H1 (cell line): Measurements from ENCODE around the gene UBE2J1. TPM values are rescaled to one million over a fixed set of nuclear protein-coding genes. Genes with fewer than 3 reads are reported as not detected.

Experiments
- CTCF ChIA-PET: fragments of 300-600 bp; sonication (Branson Sonifier 250); formaldehyde crosslinking; loops from one replicate; lab custom pipeline; 2021; ENCODE audit not compliant: partially characterized antibody; lab: Charles Lee
- POLR2A ChIA-PET: fragments of 300-600 bp; sonication (Branson Sonifier 250); formaldehyde crosslinking; loops from one replicate; lab custom pipeline; 2021; ENCODE audit warnings: inconsistent platforms; ENCODE audit not compliant: partially characterized antibody; lab: Charles Lee
- DNase-seq, 2 experiments: peaks; one replicate each; pipeline versions ENCODE4 v3.0.0 to v3.0.0-alpha.2; 2010 to 2022; ENCODE audit warnings: low spot score in 2 of 2, low read depth in 1 of 2, mixed read lengths in 1 of 2
- FAIRE-seq: peaks from 2 replicates; lab custom pipeline; 2011; peaks lifted over from hg19 to GRCh38; lab: Jason Lieb, UNC
- H2AFZ ChIP-seq: 2 replicates; pipeline ENCODE4 v1.8.1; 2012; ENCODE audit warnings: low read length, inconsistent platforms
- H2AK5ac ChIP-seq: 2 replicates; pipeline ENCODE4 v1.6.1; 2013; ENCODE audit warnings: low read depth, low read length
- H2BK120ac ChIP-seq: replicated peaks from 2 replicates; pipeline ENCODE3; 2013; ENCODE audit warnings: low read depth, low read length, inconsistent platforms
- H2BK12ac ChIP-seq: 2 replicates; pipeline ENCODE4 v1.6.1; 2013; ENCODE audit warnings: low read depth, low read length
- H2BK15ac ChIP-seq: 2 replicates; pipeline ENCODE4 v1.6.1; 2013; ENCODE audit warnings: low read length
- H2BK20ac ChIP-seq: 2 replicates; pipeline ENCODE4 v1.6.1; 2013; ENCODE audit warnings: low read length
- H2BK5ac ChIP-seq: 2 replicates; pipeline ENCODE4 v1.6.1; 2013; ENCODE audit warnings: low read depth, low read length
- H3K14ac ChIP-seq: 2 replicates; pipeline ENCODE4 v1.6.1; 2013; ENCODE audit warnings: inconsistent platforms; ENCODE audit not compliant: insufficient read length
- H3K18ac ChIP-seq: 2 replicates; pipeline ENCODE4 v1.6.1; 2013; ENCODE audit warnings: low read length; ENCODE audit errors: extremely low read depth
- H3K23ac ChIP-seq: 2 replicates; pipeline ENCODE4 v1.6.1; 2013; ENCODE audit warnings: inconsistent platforms; ENCODE audit not compliant: insufficient read length
- H3K23me2 ChIP-seq: 2 replicates; pipeline ENCODE4 v1.6.1; 2013; ENCODE audit warnings: low read depth, low read length
- H3K27ac ChIP-seq: 2 replicates; pipeline ENCODE4 v1.6.1; 2011; ENCODE audit warnings: low read depth, low read length, inconsistent platforms
- H3K27me3 ChIP-seq, 4 experiments: replicated peaks in 1 of 4; 1 replicate in 1 of 4; 2 replicates in 3 of 4; pipeline versions ENCODE4 v1.6.1 to v1.8.1; 2011 to 2013; ENCODE audit warnings: low read length in 3 of 4, mild to moderate bottlenecking in 3 of 4, inconsistent platforms in 2 of 4, mixed read lengths in 2 of 4, moderate library complexity in 1 of 4; ENCODE audit not compliant: control insufficient read depth in 3 of 4, insufficient read depth in 3 of 4; ENCODE audit errors: extremely low read depth in 1 of 4
- H3K36me3 ChIP-seq, 4 experiments: 2 replicates each; pipeline versions ENCODE4 v1.6.1 to v1.8.1; 2011 to 2013; ENCODE audit warnings: mild to moderate bottlenecking in 4 of 4, low read length in 3 of 4, moderate library complexity in 2 of 4, control low read depth in 1 of 4, inconsistent platforms in 1 of 4; ENCODE audit not compliant: insufficient read depth in 4 of 4, control insufficient read depth in 2 of 4
- H3K4ac ChIP-seq: replicated peaks from 2 replicates; pipeline ENCODE3; 2013; ENCODE audit warnings: low read length, low read depth, mixed read lengths, inconsistent platforms; ENCODE audit not compliant: insufficient read length
- H3K4me1 ChIP-seq, 4 experiments: replicated peaks in 1 of 4; 1 replicate in 1 of 4; 2 replicates in 3 of 4; pipeline versions ENCODE4 v1.6.1 to v1.8.1; 2011 to 2013; ENCODE audit warnings: low read length in 3 of 4, inconsistent platforms in 2 of 4, mixed read lengths in 1 of 4; ENCODE audit not compliant: insufficient read depth in 4 of 4, control insufficient read depth in 3 of 4
- H3K4me2 ChIP-seq, 2 experiments: 2 replicates each; pipeline versions ENCODE4 v1.6.1 to v1.8.1; 2011 to 2013; ENCODE audit warnings: low read depth in 2 of 2, low read length in 2 of 2, control low read depth in 1 of 2, inconsistent platforms in 1 of 2, mild to moderate bottlenecking in 1 of 2; ENCODE audit not compliant: insufficient read depth in 1 of 2
- H3K4me3 ChIP-seq, 4 experiments: fragments of 200-600, 300-600 bp in 1 of 4; sonication (generic), shearing (Covaris generic), sonication (Bioruptor Twin) in 1 of 4; 2 replicates each; pipeline versions ENCODE4 v1.5.1 to v1.8.1; 2011 to 2016; ENCODE audit warnings: low read length in 4 of 4, low read depth in 3 of 4, control low read depth in 2 of 4, inconsistent platforms in 2 of 4, mild to moderate bottlenecking in 2 of 4, mixed read lengths in 1 of 4, moderate library complexity in 1 of 4; ENCODE audit not compliant: insufficient read depth in 2 of 4; ENCODE audit errors: extremely low read depth in 1 of 4
- H3K56ac ChIP-seq: replicated peaks from 2 replicates; pipeline ENCODE3; 2013; ENCODE audit warnings: low read depth, mild to moderate bottlenecking, mixed read lengths, low read length, inconsistent platforms; ENCODE audit not compliant: insufficient read length
- H3K79me1 ChIP-seq: 2 replicates; pipeline ENCODE4 v1.6.1; 2013; ENCODE audit warnings: low read depth, low read length, control low read depth
- H3K79me2 ChIP-seq, 2 experiments: 2 replicates each; pipeline versions ENCODE4 v1.6.1 to v1.8.1; 2012 to 2013; ENCODE audit warnings: low read length in 2 of 2, mild to moderate bottlenecking in 2 of 2, inconsistent platforms in 1 of 2; ENCODE audit not compliant: insufficient read depth in 2 of 2, control insufficient read depth in 1 of 2
- H3K9ac ChIP-seq, 4 experiments: replicated peaks in 1 of 4; 1 replicate in 1 of 4; 2 replicates in 3 of 4; pipeline versions ENCODE4 v1.6.1 to v1.8.1; 2011 to 2013; ENCODE audit warnings: low read depth in 3 of 4, low read length in 3 of 4, control low read depth in 2 of 4, mild to moderate bottlenecking in 2 of 4, moderate library complexity in 2 of 4, inconsistent platforms in 1 of 4; ENCODE audit errors: extremely low read depth in 1 of 4
- H3K9me3 ChIP-seq, 2 experiments: 2 replicates each; pipeline versions ENCODE4 v1.6.1 to v1.8.1; 2012 to 2013; ENCODE audit warnings: mild to moderate bottlenecking in 2 of 2, moderate library complexity in 2 of 2, control low read depth in 1 of 2, inconsistent platforms in 1 of 2, low read depth in 1 of 2, low read length in 1 of 2, mixed read lengths in 1 of 2; ENCODE audit not compliant: insufficient read depth in 2 of 2
- H4K20me1 ChIP-seq, 2 experiments: replicated peaks in 1 of 2; 2 replicates each; pipeline versions ENCODE3 to v1.8.1; 2011 to 2013; ENCODE audit warnings: inconsistent platforms in 2 of 2, low read length in 2 of 2, mild to moderate bottlenecking in 1 of 2; ENCODE audit not compliant: insufficient read depth in 2 of 2, control insufficient read depth in 1 of 2
- H4K5ac ChIP-seq: 2 replicates; pipeline ENCODE4 v1.6.1; 2013; ENCODE audit warnings: low read length, low read depth, mixed read lengths, inconsistent platforms; ENCODE audit not compliant: insufficient read length
- H4K8ac ChIP-seq: 2 replicates; pipeline ENCODE4 v1.8.0; 2013; ENCODE audit warnings: mild to moderate bottlenecking, moderate library complexity, low read length, inconsistent platforms; ENCODE audit not compliant: insufficient read depth; ENCODE audit errors: extremely low read depth
- H4K91ac ChIP-seq: replicated peaks from 2 replicates; pipeline ENCODE3; 2013; ENCODE audit warnings: low read length, mixed read lengths, inconsistent platforms; ENCODE audit not compliant: insufficient read length
- BCL11A ChIP-seq, 2 experiments: IDR thresholded peaks; one replicate each; pipeline ENCODE4 v1.6.1; 2011; ENCODE audit warnings: low read depth in 2 of 2, low read length in 2 of 2, mild to moderate bottlenecking in 2 of 2
- CHD1 ChIP-seq: IDR thresholded peaks from 2 replicates; pipeline ENCODE4 v1.6.1; 2012; ENCODE audit warnings: low read depth, low read length, improper control_type of control experiment
- EZH2 ChIP-seq: fragments of 200-600 bp; sonication (generic); IDR thresholded peaks from 2 replicates; pipeline ENCODE4 v1.7.1; 2012; ENCODE audit warnings: low read depth, mild to moderate bottlenecking, moderate library complexity, low read length, inconsistent platforms; ENCODE audit not compliant: severe bottlenecking
- GTF2F1 ChIP-seq: IDR thresholded peaks from 2 replicates; pipeline ENCODE4 v1.6.1; 2012; ENCODE audit warnings: low read depth, low read length, improper control_type of control experiment, borderline replicate concordance
- HDAC6 ChIP-seq: IDR thresholded peaks from one replicate; pipeline ENCODE4 v1.7.1; 2012; ENCODE audit warnings: low read depth, mild to moderate bottlenecking, inconsistent platforms, low read length, moderate library complexity
- NANOG ChIP-seq: IDR thresholded peaks from 2 replicates; pipeline ENCODE4 v1.6.1; 2011; ENCODE audit warnings: low read length, low read depth, mild to moderate bottlenecking, inconsistent platforms; ENCODE audit not compliant: insufficient read depth, poor library complexity, severe bottlenecking
- NRF1 ChIP-seq: IDR thresholded peaks from 2 replicates; pipeline ENCODE4 v1.6.1; 2011; ENCODE audit warnings: mild to moderate bottlenecking, low read depth, low read length, improper control_type of control experiment
- SAP30 ChIP-seq: fragments of 300-600 bp; sonication (generic); IDR thresholded peaks from 2 replicates; pipeline ENCODE4 v1.7.1; 2012; ENCODE audit warnings: low read length, moderate library complexity, mild to moderate bottlenecking, inconsistent platforms; ENCODE audit not compliant: insufficient read depth, insufficient replicate concordance
- SIRT6 ChIP-seq: IDR thresholded peaks from one replicate; pipeline ENCODE4 v1.7.1; 2012; ENCODE audit warnings: low read length, inconsistent platforms
- SP1 ChIP-seq: IDR thresholded peaks from 2 replicates; pipeline ENCODE4 v1.6.1; 2011; ENCODE audit warnings: low read depth, low read length
- SP2 ChIP-seq: IDR thresholded peaks from 2 replicates; pipeline ENCODE4 v1.6.1; 2012; ENCODE audit warnings: mild to moderate bottlenecking, low read length, inconsistent platforms
- TBP ChIP-seq: IDR thresholded peaks from 2 replicates; pipeline ENCODE4 v1.6.1; 2011; ENCODE audit warnings: low read depth, low read length, improper control_type of control experiment
- TCF12 ChIP-seq: IDR thresholded peaks from 2 replicates; pipeline ENCODE4 v1.6.1; 2011; ENCODE audit warnings: low read depth, mild to moderate bottlenecking, low read length
- TEAD4 ChIP-seq: IDR thresholded peaks from 2 replicates; pipeline ENCODE4 v1.6.1; 2012; ENCODE audit warnings: low read depth, low read length, inconsistent platforms, mixed read lengths
- WGBS, 2 experiments: shearing (Covaris generic) in 1 of 2; methylation state at CpG; one replicate each; pipeline versions ENCODE4 v1.1.6 to v1.1.7; 2013 to 2015; ENCODE audit warnings: low lambda C conversion rate in 2 of 2, mixed read lengths in 2 of 2, inconsistent platforms in 1 of 2, low coverage in 1 of 2, missing lambda C conversion rate in 1 of 2; ENCODE audit not compliant: insufficient replicate concordance in 2 of 2, insufficient coverage in 1 of 2, insufficient read length in 1 of 2; ENCODE audit errors: extremely low coverage in 1 of 2, missing lambda C conversion rate in 1 of 2; 5-methylcytosine and 5-hydroxymethylcytosine counted together
- polyA plus RNA-seq, 7 experiments: library from polyadenylated mRNA; depleted of rRNA in 3 of 7; stranded (reverse) in 5 of 7; unstranded in 2 of 7; fragments of >200 nt in 5 of 7; fragments of 200-250 nt in 2 of 7; gene quantifications; 1 replicate in 5 of 7; 2 replicates in 1 of 7; 4 replicates in 1 of 7; pipeline versions ENCODE4 v1.2.1 to v1.2.3, GENCODE V29; 2011 to 2013; ENCODE audit warnings: missing spikeins in 2 of 7, mixed read lengths in 2 of 7
- total RNA-seq: library from RNA; stranded (reverse); fragmentation: NEBNext Ultra II Directional; extraction: Animal tissue kit (Norgen Biotek cat#: 25700); gene quantifications from 2 replicates; pipeline ENCODE4 v1.2.1, GENCODE V29; 2021
- TF ChIP-seq, protein P1 (sequence below): IDR thresholded peaks from 2 replicates; pipeline ENCODE4 v1.6.1; 2012; ENCODE audit warnings: inconsistent platforms

Gene UBE2J1
- total and polyA plus RNA-seq, 2 of the 8 experiments (the other 6 are each of a cell fraction or from before 2014, with no cell fraction given) = 8.5 to 15.2 TPM

DNA sequence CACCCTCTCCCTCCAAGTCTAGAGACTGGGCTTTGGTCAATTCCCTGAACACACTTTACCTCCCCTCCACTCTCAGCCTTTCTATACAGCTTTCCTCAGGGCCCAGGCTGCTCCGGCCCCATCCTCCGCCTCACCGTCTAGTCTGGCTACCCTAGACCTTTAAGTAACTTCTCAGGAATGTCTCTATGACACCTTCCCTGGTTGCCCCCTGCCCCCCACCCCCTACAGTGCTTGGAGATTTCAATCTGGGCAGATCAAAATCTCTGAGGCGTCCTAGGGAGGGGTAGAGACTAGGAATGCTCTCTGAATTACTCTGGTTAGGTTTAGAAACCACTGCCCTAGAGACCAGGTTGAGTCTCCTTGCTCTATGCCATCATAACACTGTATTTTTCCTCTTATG lies 6.1 kb downstream of the UBE2J1 start:
- peak in 1 of 2 experiments; percentile 38 for DNase-seq
- TF ChIP-seq BCL11A (IDR thresholded peaks at IDR 0.05; ENCODE audit: low read depth in 2 of 2, low read length in 2 of 2) (no peak), TBP (no peak), SIRT6 (no peak), CHD1 (no peak), NANOG (no peak), NRF1 (no peak), HDAC6 (no peak), GTF2F1 (no peak), TCF12 (no peak), SP2 (no peak), EZH2 (no peak), SAP30 (no peak), TEAD4 (no peak), SP1 (no peak)
- TF ChIP-seq, protein P1, sequence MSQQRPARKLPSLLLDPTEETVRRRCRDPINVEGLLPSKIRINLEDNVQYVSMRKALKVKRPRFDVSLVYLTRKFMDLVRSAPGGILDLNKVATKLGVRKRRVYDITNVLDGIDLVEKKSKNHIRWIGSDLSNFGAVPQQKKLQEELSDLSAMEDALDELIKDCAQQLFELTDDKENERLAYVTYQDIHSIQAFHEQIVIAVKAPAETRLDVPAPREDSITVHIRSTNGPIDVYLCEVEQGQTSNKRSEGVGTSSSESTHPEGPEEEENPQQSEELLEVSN = no peak

More for the DNA sequence above, 6.1 kb downstream of the UBE2J1 start:
- no peaks in the 10 kb centered on the region for H3K9me3 ChIP-seq
- H2AK5ac ChIP-seq = no peak overlapping the region
- H2AFZ ChIP-seq = no peak overlapping the region
- H4K5ac ChIP-seq = no peak overlapping the region
- H4K8ac ChIP-seq = no peak overlapping the region
- ChIA-PET POLR2A (no interaction called here), CTCF (interaction anchor here (0.9 to 15.3 kb wide), 8 partner anchors 10 to 364 kb away, joined by 3 to 130 read pairs (median 4); no protein-coding TSS in a partner anchor)
- no peaks in the 10 kb centered on the region; a peak in 1 of 8 replicates for H3K36me3 ChIP-seq
- H3K27ac ChIP-seq = no peak overlapping the region
- H4K91ac ChIP-seq = no peak overlapping the region
- no peaks in the 10 kb centered on the region for H3K23me2 ChIP-seq
- no peak overlapping the region for H3K14ac ChIP-seq
- H3K56ac ChIP-seq = no peak overlapping the region
- H2BK15ac ChIP-seq = no peak overlapping the region
- H3K79me2 ChIP-seq = peaks cover 0 to 5% of the 10 kb centered on the region in 2 experiments; a peak in 1 of 4 replicates
- H3K79me1 ChIP-seq = no peaks in the 10 kb centered on the region
- no peak overlapping the region for H3K9ac ChIP-seq
- H3K27me3 ChIP-seq = no peaks in the 10 kb centered on the region; a peak in 1 of 7 replicates
- H3K4me3 ChIP-seq = no peak overlapping the region
- H2BK5ac ChIP-seq = no peak overlapping the region
- H2BK12ac ChIP-seq = no peak overlapping the region
- no peaks in the 10 kb centered on the region for H3K4me1 ChIP-seq
- WGBS, 2 experiments = 95% methylated on average over 4 of the region's 4 CpGs; no CpG with 5 or more reads in 1 of the 2 experiments
- FAIRE-seq = no peak
- H4K20me1 ChIP-seq = peaks cover 0 to 2% of the 10 kb centered on the region in 2 experiments
- no peak overlapping the region for H3K4me2 ChIP-seq
- H3K23ac ChIP-seq = no peak overlapping the region
- no peak overlapping the region for H3K4ac ChIP-seq
- H2BK20ac ChIP-seq = no peak overlapping the region
- no peak overlapping the region for H3K18ac ChIP-seq
- no peak overlapping the region for H2BK120ac ChIP-seq
